HEK293 (cell line): Measurements from ENCODE around the gene UBE2M.

Experiments used
- EGR2 ChIP-seq: fragments of 450-650 bp; formaldehyde crosslinking; IDR thresholded peaks from 2 replicates; pipeline ENCODE4 v1.5.1; 2016; ENCODE audit warnings: low read depth, missing biosample characterization, missing genetic modification characterization
- GFI1B ChIP-seq: fragments of 450-650 bp; formaldehyde crosslinking; IDR thresholded peaks from 2 replicates; pipeline ENCODE4 v1.5.1; 2016; ENCODE audit warnings: missing biosample characterization, missing genetic modification characterization
- GLI2 ChIP-seq: fragments of 450-650 bp; formaldehyde crosslinking; IDR thresholded peaks from 2 replicates; pipeline ENCODE4; 2017; ENCODE audit warnings: missing biosample characterization, missing genetic modification characterization, low read depth, borderline replicate concordance
- HOXC10 ChIP-seq: sonication (generic); formaldehyde crosslinking; IDR thresholded peaks from 2 replicates; pipeline ENCODE4 v1.8.1; 2023; ENCODE audit warnings: mild to moderate bottlenecking, missing genetic modification reagents
- MEIS1 ChIP-seq: sonication (generic); formaldehyde crosslinking; IDR thresholded peaks from 2 replicates; pipeline ENCODE4 v1.8.1; 2022; ENCODE audit warnings: missing genetic modification reagents, mild to moderate bottlenecking, borderline replicate concordance
- OVOL3 ChIP-seq: fragments of 450-650 bp; formaldehyde crosslinking; IDR thresholded peaks from 2 replicates; pipeline ENCODE4 v1.5.1; 2016; ENCODE audit warnings: missing biosample characterization, missing genetic modification characterization
- REPIN1 ChIP-seq: fragments of 450-650 bp; formaldehyde crosslinking; IDR thresholded peaks from 2 replicates; pipeline ENCODE4 v1.5.1; 2017; ENCODE audit warnings: missing biosample characterization, missing genetic modification characterization, low read depth
- WT1 ChIP-seq: fragments of 450-650 bp; formaldehyde crosslinking; IDR thresholded peaks from 2 replicates; pipeline ENCODE4 v1.5.1; 2016; ENCODE audit warnings: missing biosample characterization, missing genetic modification characterization
- ZBTB44 ChIP-seq: fragments of 450-650 bp; IDR thresholded peaks from 2 replicates; pipeline ENCODE4 v1.5.1; 2018; ENCODE audit warnings: missing biosample characterization, mild to moderate bottlenecking, missing genetic modification characterization
- ZBTB48 ChIP-seq: fragments of 450-650 bp; formaldehyde crosslinking; IDR thresholded peaks from 2 replicates; pipeline ENCODE4 v1.5.1; 2016; ENCODE audit warnings: missing biosample characterization, missing genetic modification characterization
- ZBTB7A ChIP-seq: fragments of 450-650 bp; formaldehyde crosslinking; IDR thresholded peaks from 2 replicates; pipeline ENCODE4 v1.5.1; 2016; ENCODE audit warnings: low read depth, missing biosample characterization, missing genetic modification characterization
- ZBTB8A ChIP-seq: fragments of 450-650 bp; formaldehyde crosslinking; IDR thresholded peaks from 2 replicates; pipeline ENCODE4 v1.5.1; 2016; ENCODE audit warnings: missing biosample characterization, missing genetic modification characterization
- ZFP69B ChIP-seq: fragments of 450-650 bp; formaldehyde crosslinking; IDR thresholded peaks from 2 replicates; pipeline ENCODE4 v1.5.1; 2016; ENCODE audit warnings: missing biosample characterization, missing genetic modification characterization
- ZNF114 ChIP-seq: fragments of 450-650 bp; formaldehyde crosslinking; IDR thresholded peaks from 2 replicates; pipeline ENCODE4 v1.5.0; 2017; ENCODE audit warnings: missing biosample characterization, missing genetic modification characterization
- ZNF121 ChIP-seq: fragments of 450-650 bp; formaldehyde crosslinking; IDR thresholded peaks from 2 replicates; pipeline ENCODE4 v1.5.1; 2016; ENCODE audit warnings: missing biosample characterization, missing genetic modification characterization
- ZNF157 ChIP-seq: fragments of 450-650 bp; formaldehyde crosslinking; IDR thresholded peaks from 2 replicates; pipeline ENCODE4 v1.5.1; 2016; ENCODE audit warnings: missing biosample characterization, missing genetic modification characterization
- ZNF223 ChIP-seq: fragments of 450-650 bp; formaldehyde crosslinking; IDR thresholded peaks from 2 replicates; pipeline ENCODE4 v1.5.1; 2016; ENCODE audit warnings: missing biosample characterization, missing genetic modification characterization
- ZNF248 ChIP-seq: fragments of 450-650 bp; formaldehyde crosslinking; IDR thresholded peaks from 2 replicates; pipeline ENCODE4 v1.5.1; 2017; ENCODE audit warnings: missing biosample characterization, missing genetic modification characterization
- ZNF266 ChIP-seq: fragments of 450-650 bp; formaldehyde crosslinking; IDR thresholded peaks from 2 replicates; pipeline ENCODE4 v1.5.1; 2016; ENCODE audit warnings: missing biosample characterization, missing genetic modification characterization, low read depth
- ZNF280C ChIP-seq: fragments of 450-650 bp; formaldehyde crosslinking; IDR thresholded peaks from 2 replicates; pipeline ENCODE4 v1.5.1; 2016; ENCODE audit warnings: missing biosample characterization, missing genetic modification characterization
- ZNF292 ChIP-seq: fragments of 450-650 bp; formaldehyde crosslinking; IDR thresholded peaks from 2 replicates; pipeline ENCODE4 v1.5.1; 2016; ENCODE audit warnings: low read depth, missing biosample characterization, missing genetic modification characterization, borderline replicate concordance
- ZNF335 ChIP-seq: fragments of 450-650 bp; formaldehyde crosslinking; conservative IDR thresholded peaks from 2 replicates; pipeline ENCODE4 v1.5.1; 2016; ENCODE audit warnings: missing biosample characterization, missing genetic modification characterization
- ZNF416 ChIP-seq: fragments of 450-650 bp; formaldehyde crosslinking; IDR thresholded peaks from 2 replicates; pipeline ENCODE4 v1.5.1; 2016; ENCODE audit warnings: missing biosample characterization, missing genetic modification characterization
- ZNF560 ChIP-seq: fragments of 450-650 bp; formaldehyde crosslinking; IDR thresholded peaks from 2 replicates; pipeline ENCODE4 v1.5.1; 2017; ENCODE audit warnings: missing biosample characterization, missing genetic modification characterization, borderline replicate concordance
- ZNF629 ChIP-seq: fragments of 450-650 bp; formaldehyde crosslinking; IDR thresholded peaks from 2 replicates; pipeline ENCODE4 v1.5.1; 2017; ENCODE audit warnings: missing biosample characterization, missing genetic modification characterization
- ZNF677 ChIP-seq: fragments of 450-650 bp; IDR thresholded peaks from 2 replicates; pipeline ENCODE4 v1.5.0; 2018; ENCODE audit warnings: missing biosample characterization, mild to moderate bottlenecking, missing genetic modification characterization, moderate library complexity
- ZNF792 ChIP-seq: fragments of 450-650 bp; formaldehyde crosslinking; IDR thresholded peaks from 2 replicates; pipeline ENCODE4 v1.5.1; 2016; ENCODE audit warnings: missing biosample characterization, missing genetic modification characterization
- ZNF837 ChIP-seq: fragments of 450-650 bp; formaldehyde crosslinking; IDR thresholded peaks from 2 replicates; pipeline ENCODE4 v1.5.1; 2016; ENCODE audit warnings: missing biosample characterization, missing genetic modification characterization
- ZSCAN4 ChIP-seq: fragments of 450-650 bp; formaldehyde crosslinking; IDR thresholded peaks from 2 replicates; pipeline ENCODE4 v1.5.1; 2017; ENCODE audit warnings: missing biosample characterization, missing genetic modification characterization
- TF ChIP-seq, protein P1 (sequence below): fragments of 450-650 bp; formaldehyde crosslinking; IDR thresholded peaks from 2 replicates; pipeline ENCODE4 v1.5.1; 2016; ENCODE audit warnings: missing biosample characterization, missing genetic modification characterization, low read depth
- TF ChIP-seq, protein P2 (sequence below): fragments of 450-650 bp; formaldehyde crosslinking; IDR thresholded peaks from 2 replicates; pipeline ENCODE4 v1.5.1; 2017; ENCODE audit warnings: missing biosample characterization, missing genetic modification characterization
- TF ChIP-seq, protein P3 (sequence below): fragments of 450-650 bp; formaldehyde crosslinking; IDR thresholded peaks from 2 replicates; pipeline ENCODE4 v1.5.1; 2016; ENCODE audit warnings: missing biosample characterization, missing genetic modification characterization

The UBE2M gene

DNA sequence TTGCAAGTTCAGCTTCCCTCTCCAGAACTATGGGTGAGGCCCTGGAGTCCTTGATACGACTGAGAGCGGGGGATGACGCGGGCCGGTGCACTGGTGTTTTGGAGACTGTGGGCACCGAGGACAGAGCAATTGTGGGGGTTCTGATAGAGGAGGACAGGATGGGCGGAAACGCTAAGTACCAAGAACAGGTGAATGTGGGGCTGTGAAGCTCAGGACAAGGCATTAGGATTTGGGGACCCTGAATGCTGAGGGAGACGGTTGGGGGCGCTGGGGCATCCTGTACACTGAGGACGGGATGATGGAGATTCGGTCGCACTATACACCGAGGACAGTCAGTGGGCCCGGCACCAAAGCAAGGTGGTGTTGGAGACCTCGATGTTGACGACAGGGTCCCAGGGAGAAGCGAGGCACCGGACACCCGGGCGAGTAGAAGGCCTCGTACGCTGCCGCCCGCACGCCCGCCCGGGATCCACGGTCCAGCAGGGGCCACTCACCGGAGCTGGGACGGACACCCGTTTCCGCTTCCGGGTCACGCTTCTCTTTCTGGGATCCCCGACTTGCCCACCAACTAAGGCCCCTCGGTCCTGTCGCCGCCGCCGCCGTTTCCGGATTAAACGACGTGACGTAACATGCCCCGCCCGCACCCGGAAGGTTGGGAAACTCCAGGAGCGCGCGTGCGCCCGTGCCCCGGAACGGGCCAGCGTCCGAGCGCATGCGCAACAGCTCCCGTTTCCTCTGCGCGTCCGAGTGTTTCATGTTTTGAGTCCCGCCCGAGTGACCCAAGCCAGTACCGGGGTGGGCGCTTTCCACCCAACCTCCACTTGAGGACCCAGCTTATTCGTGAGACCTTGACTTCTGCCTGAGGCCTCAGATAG, 3.7 kb downstream of the UBE2M start, which contains the start of gene CHMP2A (continued):
- TF ChIP-seq, protein P1, sequence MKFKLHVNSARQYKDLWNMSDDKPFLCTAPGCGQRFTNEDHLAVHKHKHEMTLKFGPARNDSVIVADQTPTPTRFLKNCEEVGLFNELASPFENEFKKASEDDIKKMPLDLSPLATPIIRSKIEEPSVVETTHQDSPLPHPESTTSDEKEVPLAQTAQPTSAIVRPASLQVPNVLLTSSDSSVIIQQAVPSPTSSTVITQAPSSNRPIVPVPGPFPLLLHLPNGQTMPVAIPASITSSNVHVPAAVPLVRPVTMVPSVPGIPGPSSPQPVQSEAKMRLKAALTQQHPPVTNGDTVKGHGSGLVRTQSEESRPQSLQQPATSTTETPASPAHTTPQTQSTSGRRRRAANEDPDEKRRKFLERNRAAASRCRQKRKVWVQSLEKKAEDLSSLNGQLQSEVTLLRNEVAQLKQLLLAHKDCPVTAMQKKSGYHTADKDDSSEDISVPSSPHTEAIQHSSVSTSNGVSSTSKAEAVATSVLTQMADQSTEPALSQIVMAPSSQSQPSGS (tag by site-specific recombination) = peak; percentile 84
- no peak for TF ChIP-seq REPIN1 (tag by site-specific recombination)
- TF ChIP-seq ZNF335 (tag by site-specific recombination) = peak; percentile 80; the same call in 1 of the 2 replicates
- no peak for TF ChIP-seq GFI1B
- TF ChIP-seq ZNF121 (tag by site-specific recombination) = no peak
- peak; percentile 56; the same call in 1 of the 2 replicates for TF ChIP-seq WT1 (tag by site-specific recombination)
- peak; percentile 99 for TF ChIP-seq ZNF629
- TF ChIP-seq ZNF837 (tag by site-specific recombination) = 0 out of 2 replicates have a peak, but pooled peaks have one; percentile 67
- TF ChIP-seq ZFP69B (tag by site-specific recombination) = no peak; the same call in 1 of the 2 replicates
- peak; percentile 39; the same call in 1 of the 2 replicates for TF ChIP-seq ZNF792 (tag by site-specific recombination)
- TF ChIP-seq EGR2 (tag by site-specific recombination) = no peak
- no peak for TF ChIP-seq ZNF560 (tag by site-specific recombination)
- TF ChIP-seq, protein P2, sequence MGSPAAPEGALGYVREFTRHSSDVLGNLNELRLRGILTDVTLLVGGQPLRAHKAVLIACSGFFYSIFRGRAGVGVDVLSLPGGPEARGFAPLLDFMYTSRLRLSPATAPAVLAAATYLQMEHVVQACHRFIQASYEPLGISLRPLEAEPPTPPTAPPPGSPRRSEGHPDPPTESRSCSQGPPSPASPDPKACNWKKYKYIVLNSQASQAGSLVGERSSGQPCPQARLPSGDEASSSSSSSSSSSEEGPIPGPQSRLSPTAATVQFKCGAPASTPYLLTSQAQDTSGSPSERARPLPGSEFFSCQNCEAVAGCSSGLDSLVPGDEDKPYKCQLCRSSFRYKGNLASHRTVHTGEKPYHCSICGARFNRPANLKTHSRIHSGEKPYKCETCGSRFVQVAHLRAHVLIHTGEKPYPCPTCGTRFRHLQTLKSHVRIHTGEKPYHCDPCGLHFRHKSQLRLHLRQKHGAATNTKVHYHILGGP = no peak
- no peak for TF ChIP-seq ZNF114 (tag by site-specific recombination)
- TF ChIP-seq ZNF248 = no peak
- TF ChIP-seq ZNF223 (tag by site-specific recombination) = no peak
- TF ChIP-seq, protein P3, sequence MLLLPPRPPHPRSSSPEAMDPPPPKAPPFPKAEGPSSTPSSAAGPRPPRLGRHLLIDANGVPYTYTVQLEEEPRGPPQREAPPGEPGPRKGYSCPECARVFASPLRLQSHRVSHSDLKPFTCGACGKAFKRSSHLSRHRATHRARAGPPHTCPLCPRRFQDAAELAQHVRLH (tag by site-specific recombination) = peak; percentile 78; the same call in 1 of the 2 replicates
- TF ChIP-seq ZBTB7A = peak; percentile 82; the same call in 1 of the 2 replicates
- peak; percentile 53 for TF ChIP-seq OVOL3
- TF ChIP-seq GLI2 (tag by site-specific recombination) = no peak
- no peak for TF ChIP-seq ZNF266 (tag by site-specific recombination)
- no peak; the same call in 1 of the 2 replicates for TF ChIP-seq ZSCAN4
- no peak; the same call in 1 of the 2 replicates for TF ChIP-seq ZBTB44 (tag by site-specific recombination)
- TF ChIP-seq ZNF677 = no peak
- no peak for TF ChIP-seq ZNF157 (tag by site-specific recombination)
- no peak for TF ChIP-seq ZNF292
- TF ChIP-seq ZNF416 = no peak
- no peak for TF ChIP-seq MEIS1
- peak; percentile 75; the same call in 1 of the 2 replicates for TF ChIP-seq HOXC10 (CRISPR knock-in tag)
- no peak for TF ChIP-seq ZNF280C
- TF ChIP-seq ZBTB8A (tag by site-specific recombination) = peak; percentile 56; the same call in 1 of the 2 replicates
- peak; percentile 74; the same call in 1 of the 2 replicates for TF ChIP-seq ZBTB48
